NCI-H2196 (cell line): Measurements from ENCODE around the gene PGAP6.
"Not testable (repeated sequence)": the region's sequence is repeated elsewhere in the genome, so short reads cannot be mapped to it uniquely, and the experiment has no call there.

Experiments
- DNase-seq: peaks from one replicate; lab custom pipeline; 2025; ENCODE audit not compliant: unreplicated experiment; lab: John Stamatoyannopoulos, UW

Gene PGAP6, protein sequence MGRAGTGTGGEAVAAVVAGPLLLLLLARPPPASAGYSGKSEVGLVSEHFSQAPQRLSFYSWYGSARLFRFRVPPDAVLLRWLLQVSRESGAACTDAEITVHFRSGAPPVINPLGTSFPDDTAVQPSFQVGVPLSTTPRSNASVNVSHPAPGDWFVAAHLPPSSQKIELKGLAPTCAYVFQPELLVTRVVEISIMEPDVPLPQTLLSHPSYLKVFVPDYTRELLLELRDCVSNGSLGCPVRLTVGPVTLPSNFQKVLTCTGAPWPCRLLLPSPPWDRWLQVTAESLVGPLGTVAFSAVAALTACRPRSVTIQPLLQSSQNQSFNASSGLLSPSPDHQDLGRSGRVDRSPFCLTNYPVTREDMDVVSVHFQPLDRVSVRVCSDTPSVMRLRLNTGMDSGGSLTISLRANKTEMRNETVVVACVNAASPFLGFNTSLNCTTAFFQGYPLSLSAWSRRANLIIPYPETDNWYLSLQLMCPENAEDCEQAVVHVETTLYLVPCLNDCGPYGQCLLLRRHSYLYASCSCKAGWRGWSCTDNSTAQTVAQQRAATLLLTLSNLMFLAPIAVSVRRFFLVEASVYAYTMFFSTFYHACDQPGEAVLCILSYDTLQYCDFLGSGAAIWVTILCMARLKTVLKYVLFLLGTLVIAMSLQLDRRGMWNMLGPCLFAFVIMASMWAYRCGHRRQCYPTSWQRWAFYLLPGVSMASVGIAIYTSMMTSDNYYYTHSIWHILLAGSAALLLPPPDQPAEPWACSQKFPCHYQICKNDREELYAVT

DNA sequence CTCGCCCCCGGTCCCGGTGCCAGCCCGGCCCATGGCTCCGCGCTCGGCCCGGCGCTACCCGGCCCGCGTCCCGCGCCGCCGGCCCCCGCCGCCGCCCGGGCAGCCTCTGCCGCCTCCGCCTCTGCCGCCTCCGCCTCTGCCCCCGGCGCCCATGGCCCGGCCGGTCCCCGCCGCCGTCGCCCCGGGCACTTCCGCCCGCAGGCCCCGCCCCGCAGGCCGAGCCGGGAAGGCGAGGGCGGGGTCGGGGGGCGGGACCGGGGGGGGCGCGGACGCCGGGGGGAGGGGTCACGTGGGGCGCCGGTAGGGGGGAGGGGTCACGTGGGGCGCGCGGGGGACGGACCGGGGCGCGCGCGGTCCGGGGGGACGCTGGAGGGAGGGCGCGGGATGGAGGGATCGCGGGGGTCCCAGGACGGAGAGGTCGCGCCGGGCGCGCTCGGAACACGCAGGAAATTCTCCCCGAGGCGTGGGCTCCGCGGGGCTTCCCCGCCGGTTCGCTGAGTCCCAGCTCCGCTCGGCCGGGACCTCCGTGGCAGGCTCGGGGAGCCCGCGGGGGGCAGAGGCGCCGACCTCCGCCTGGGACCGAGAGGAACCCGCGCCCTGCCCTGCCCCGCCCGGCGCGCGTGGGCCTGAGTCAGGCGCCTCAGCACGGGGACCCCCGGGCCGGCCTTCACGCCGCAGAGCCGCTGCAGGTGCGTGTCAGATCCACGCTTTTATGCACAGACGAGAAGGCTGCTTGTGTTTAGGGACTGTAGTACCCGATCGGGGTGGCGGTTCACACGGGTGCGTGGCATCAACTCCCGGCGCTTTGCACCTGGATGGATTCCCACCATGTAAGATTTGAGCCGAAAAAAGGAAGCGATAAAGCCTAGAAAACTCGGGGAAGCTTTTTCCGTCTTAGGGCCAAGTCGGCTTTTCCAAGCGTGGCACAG lies at the start of gene PGAP6:
Gene PGAP6 (minus strand): TSS at position 190 of the 929 bp plus-strand sequence. CDS start 157 bp downstream, at position 33.
- DNase-seq = peak; percentile 73

DNA sequence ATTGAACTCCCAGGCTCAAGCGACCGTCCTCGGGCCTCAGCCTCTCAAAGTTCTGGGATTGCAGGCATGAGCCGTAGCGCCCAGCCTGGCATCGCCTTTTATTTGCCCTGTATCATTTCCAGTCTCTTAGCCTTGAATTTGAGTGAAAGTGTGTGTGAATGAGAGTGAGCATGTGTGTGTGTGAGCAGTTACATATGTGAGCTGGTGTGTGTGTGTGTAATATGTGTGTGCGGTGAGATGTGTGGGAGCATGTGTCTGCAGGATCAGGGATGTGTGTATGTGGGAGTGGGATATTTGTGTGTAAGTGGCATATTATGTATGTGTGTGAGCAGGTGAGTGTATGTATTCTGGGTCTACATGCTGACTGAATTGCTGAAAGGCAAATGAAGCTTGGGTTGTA lies 49.1 kb upstream of the PGAP6 start:
- no peak for DNase-seq

DNA sequence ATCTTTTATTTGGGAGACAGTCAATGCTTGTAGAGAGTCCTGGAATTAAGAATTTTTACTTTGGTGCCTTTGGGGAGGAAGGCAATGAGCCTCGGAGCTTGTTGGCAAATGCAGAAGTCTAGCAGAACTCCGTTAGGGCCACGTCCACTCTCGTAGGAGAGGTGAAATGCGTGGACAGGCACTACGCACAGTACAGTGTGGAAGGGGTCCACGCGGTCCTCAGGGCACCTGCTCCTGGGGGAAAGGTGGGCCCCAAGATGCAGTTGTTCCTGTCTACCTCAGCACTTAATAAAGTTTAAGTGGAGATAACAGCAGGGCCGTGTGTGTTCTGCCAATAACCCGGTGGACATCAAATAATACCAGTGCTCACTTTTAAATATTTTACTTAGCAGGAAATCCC lies 45.5 kb upstream of the PGAP6 start:
- no peak for DNase-seq

DNA sequence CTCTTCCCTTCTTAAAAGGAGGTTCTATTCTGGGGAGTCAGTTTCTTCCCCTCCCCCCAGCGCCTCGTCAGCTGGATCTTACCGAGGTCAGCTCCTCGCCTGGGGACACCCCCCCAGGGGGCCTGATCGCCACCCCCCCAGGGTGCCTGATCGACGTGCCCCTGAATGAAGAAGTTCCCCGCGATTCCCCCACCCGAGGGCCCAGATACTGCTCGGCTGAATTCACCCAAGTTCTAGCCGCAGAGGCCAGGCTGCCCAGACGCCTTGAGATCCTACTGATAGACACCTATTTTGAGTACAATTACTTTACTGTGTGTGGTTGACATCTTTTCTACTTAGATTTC lies 45.1 kb upstream of the PGAP6 start:
- DNase-seq = no peak

DNA sequence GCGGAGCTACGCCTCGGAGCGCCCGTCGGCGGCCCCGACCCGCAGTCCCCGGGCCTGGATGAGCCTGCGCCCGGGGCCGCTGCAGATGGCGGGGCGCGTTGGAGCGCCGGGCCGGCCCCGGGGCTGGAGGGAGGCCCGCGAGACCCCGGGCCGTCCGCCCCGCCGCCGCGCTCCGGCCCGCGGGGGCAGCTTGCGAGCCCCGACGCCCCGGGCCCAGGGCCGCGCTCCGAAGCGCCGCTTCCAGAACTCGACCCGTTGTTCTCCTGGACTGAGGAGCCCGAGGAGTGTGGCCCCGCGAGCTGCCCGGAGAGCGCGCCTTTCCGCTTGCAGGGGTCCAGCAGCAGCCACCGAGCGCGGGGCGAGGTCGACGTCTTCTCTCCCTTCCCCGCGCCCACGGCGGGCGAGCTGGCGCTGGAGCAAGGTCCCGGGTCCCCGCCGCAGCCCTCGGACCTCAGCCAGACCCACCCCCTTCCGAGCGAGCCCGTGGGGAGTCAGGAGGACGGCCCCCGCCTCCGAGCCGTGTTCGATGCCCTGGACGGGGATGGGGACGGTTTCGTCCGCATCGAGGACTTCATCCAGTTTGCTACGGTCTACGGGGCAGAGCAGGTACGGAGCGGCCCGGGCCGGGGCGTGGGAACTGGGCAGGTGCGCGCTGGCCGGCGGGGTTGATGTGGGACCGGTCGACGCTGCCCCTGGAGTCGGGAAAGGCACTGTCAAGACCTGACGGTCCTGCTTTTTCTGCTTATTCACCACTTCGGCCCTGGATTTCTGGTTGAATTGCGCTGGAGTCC lies 44.5 kb upstream of the PGAP6 start:
- no peak for DNase-seq

DNA sequence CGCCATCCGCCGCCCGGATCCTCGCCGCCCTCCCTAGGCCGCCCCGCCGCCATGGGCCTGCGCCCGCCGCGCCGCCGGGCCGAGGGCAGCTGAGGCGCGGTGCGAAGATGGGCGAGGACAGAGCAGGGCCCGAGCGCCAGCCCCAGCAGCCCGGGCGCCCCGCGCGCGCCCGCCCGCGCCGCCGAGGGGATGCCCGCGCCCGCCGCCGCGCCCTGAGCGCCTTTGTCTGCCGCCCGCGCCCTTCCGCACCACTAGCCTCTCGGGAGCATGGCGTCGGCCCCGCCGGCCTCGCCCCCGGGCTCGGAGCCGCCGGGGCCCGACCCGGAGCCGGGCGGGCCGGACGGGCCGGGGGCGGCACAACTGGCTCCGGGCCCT lies 43.9 kb upstream of the PGAP6 start:
- no peak for DNase-seq

DNA sequence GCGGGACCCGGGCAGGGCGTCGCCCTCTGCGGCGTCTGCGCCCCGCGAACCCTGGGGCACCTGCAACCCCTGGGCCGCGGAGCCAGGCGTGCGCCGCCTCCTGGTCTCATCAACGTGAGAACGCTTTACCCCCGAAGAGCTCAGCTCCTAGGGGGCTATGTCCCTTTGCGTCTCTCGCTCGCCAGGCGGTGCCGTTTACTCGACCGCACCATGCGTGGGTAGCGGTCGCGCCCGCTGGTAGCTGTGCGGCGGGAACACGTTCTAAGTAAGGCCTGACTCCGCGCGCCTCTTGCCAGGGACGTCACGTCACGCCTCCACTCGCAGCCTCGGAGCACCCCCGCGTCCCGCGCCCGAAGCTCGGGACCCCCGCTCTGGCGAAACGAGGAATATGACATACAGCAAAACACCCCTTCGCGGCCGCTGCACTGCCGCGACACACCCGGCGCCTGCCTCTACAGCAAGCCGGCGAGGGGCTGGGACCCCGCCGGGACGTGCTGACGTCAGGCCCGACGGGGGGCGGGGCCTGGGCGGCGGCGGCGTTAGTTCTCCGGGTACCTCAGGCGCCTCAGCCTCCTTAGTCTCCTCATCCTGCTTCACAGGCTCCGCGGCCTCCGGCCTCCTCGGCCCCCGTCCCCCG lies 43.4 kb upstream of the PGAP6 start, which contains the start of gene RAB11FIP3:
Gene RAB11FIP3 (plus strand): TSS at position 568 of the 637 bp plus-strand sequence. CDS start 358 bp downstream, outside the sequence.
- peak; percentile 73 for DNase-seq

DNA sequence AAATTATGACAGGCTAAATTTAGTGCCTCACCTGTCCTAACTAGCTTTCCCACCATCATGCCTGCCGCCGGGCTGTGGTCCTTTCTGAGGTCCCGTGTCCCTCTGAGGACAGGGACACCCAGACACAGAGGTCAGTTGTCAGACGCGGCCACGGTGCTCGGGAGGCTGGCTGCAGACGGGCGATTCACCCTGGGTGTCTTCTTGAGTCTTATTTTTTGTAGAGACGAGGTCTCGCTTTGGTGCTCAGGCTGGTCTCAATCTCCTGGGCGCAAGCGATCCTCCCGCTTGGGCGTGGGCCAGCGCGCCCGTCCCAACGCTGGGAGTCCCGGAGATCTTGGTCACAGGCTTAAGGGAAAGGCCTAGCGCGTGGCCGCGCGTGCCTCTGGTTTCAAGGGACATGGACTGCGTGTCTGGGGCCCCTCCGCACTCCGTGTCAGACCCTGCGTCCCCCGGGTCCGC lies 42.9 kb upstream of the PGAP6 start:
- no peak for DNase-seq

DNA sequence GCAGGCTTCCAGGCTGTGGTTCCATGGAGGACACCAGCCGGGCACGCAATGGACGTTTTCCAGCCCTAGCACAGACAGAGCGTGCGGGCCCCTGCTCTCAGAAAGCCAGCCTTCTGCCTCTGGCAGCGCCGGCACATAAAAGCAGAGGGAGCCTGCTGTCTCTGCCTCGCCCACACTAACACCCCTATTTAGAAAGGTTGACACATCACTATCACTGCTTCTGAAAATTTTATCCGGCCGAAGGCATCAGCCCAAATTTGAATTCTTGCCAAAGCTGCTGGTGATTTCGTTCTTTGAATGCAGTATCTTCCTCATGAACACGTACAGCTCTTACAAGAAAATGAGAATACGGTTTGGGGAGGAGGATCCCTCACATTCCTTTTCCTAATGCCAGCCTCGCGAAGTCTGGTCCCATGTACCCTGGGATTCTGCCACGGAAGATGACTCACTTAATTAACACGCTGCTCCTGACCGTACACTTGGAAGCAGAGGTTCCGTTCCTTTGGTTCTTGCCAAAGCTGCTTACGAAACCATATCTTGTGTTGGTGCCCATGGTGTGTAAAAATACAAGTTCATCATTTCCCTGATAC lies 42.4 kb upstream of the PGAP6 start:
- DNase-seq = no peak

DNA sequence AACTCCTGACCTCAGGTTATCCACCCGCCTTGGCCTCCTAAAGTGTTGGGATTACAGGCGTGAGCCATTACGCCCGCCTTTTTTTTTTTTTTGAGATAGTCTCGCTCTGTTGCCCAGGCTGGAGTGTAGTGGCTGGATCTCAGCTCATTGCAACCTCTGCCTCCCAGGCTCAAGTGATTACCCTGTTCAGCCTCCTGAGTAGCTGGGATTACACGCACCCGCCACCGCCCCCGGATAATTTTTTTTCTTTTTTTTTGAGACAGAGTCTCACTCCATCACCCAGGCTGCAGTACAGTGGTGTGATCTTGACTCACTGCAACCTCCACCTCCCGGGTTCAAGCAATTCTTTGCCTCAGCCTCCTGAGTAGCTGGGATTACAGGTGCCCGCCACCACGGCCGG lies 40.4 kb upstream of the PGAP6 start:
- DNase-seq = not testable (repeated sequence)

DNA sequence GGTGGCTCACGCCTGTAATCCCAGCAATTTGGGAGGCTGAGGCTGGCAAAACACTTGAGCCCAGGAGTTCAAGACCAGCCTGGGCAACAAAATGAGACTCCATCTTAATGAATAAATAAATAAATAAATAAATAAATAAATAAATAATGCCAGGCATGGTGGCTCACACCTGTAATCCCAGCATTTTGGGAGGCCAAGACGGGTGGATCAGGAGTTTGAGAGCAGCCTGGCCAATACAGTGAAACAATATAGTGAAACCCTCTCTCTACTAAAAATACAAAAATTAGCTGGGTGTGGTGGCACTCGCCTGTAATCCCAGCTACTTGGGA lies 33.4 kb upstream of the PGAP6 start:
- DNase-seq = not testable (repeated sequence)

DNA sequence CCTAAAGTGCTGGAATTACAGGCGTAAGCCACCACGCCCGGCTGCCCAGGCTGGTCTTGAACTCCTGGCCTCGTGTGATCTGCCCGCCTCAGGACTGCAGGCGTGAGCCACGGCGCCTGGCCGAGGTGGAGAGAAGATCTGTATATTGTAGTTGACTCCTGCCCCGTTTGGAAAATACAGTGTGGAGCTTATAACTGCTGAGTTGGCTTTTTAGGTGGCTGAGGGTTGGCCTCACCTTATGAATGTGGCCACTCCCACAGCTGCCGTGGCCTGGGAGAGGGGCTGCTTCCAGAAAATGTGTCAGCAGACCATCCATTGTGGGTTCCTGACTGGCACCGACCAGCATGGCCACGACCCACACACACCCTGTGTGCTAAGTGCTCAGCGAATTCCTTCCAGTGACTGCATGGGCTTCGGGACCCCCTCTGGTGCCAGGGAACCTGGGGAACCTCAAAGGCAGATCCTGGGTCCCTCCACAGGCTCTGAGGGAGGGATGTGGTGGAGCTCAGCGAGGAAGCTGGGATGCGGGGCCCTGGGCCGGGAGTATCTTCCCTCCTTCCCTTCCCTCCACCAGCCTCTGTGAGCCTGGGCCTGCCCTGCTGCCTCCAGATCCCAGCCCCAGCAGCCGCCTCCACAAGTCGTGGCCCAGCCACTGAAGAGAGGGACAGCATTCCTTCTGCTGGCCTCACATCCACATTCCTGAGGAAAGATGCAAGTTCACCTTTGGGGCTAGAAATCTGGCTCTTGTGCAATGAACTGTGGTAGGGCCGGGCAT lies 32.8 kb upstream of the PGAP6 start:
- DNase-seq = no peak

DNA sequence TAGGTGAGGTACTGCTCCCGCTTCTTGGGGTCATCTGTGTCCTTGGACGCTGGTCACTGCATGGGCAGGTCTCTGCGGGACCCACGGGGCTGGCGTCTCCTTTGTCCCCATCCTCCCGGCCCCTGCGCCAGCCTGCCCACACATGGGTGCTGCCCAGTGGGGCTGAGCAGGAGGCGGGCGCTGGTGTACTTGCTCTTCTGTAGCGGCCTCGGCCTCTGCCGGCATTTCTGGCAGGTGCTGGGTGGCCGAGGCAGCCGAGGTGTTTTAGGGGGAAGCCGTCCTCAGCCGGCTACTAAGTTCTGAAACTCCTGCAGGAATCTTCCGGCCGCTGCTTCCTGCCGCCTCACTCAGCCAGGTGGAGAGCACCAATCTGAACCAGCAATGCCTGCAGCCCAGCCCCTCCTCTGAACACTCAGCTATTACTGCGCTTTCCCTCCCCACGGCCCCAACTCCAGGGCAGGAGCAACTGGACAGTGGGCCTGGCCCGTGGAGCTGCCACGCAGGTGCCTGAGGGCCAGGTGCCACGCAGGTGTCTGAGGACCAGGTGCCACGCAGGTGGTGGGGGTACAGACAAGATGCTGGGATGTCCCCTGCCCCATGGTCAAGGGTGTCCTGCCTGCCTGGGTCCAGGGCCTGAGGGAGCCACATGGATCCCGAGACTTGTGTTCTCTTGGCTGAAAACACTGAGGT lies 29.9 kb upstream of the PGAP6 start:
- no peak for DNase-seq

DNA sequence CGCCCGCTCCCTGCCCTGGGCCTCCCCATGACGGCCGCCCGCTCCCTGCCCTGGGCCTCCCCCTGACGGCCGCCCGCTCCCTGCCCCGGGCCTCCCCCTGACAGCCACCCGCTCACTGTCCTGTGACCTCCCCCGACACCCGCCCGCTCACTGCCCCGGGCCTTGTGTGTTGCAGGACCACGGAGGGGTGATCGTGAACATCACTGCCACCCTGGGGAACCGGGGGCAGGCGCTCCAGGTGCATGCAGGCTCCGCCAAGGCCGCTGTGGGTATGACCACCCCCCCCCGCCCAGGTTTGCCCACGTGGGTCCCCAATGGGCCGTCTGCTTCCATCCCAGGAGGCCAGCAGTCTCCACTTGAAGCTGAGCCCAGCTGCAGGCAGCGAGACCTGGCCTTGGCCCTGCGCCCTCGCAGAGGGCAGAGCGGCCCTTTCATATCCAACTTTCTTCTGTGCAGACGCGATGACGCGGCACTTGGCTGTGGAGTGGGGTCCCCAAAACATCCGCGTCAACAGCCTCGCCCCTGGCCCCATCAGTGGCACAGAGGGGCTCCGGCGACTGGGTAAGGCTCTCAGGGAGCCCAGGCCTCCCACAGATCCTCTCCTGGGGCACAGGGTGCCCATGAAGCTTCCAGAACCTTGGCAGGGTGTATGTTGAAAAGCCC lies 28.9 kb upstream of the PGAP6 start:
- DNase-seq = no peak

DNA sequence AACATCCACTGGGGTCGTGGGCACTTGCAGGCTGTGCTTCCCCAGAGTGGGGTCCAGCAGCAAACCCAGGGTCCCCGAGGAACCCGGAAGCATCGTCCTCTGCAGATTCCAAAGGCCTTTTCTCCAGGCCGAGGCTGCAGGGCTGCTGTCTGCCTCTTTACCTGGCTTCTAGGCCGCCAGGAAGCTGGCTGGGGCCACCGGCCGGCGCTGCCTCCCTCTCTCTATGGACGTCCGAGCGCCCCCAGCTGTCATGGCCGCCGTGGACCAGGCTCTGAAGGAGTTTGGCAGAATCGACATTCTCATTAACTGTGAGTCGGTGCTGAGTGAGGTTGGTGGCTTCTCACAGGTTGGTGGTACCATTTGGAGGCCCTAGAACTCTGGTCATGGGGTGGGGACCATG lies 25.5 kb upstream of the PGAP6 start:
- DNase-seq = no peak

DNA sequence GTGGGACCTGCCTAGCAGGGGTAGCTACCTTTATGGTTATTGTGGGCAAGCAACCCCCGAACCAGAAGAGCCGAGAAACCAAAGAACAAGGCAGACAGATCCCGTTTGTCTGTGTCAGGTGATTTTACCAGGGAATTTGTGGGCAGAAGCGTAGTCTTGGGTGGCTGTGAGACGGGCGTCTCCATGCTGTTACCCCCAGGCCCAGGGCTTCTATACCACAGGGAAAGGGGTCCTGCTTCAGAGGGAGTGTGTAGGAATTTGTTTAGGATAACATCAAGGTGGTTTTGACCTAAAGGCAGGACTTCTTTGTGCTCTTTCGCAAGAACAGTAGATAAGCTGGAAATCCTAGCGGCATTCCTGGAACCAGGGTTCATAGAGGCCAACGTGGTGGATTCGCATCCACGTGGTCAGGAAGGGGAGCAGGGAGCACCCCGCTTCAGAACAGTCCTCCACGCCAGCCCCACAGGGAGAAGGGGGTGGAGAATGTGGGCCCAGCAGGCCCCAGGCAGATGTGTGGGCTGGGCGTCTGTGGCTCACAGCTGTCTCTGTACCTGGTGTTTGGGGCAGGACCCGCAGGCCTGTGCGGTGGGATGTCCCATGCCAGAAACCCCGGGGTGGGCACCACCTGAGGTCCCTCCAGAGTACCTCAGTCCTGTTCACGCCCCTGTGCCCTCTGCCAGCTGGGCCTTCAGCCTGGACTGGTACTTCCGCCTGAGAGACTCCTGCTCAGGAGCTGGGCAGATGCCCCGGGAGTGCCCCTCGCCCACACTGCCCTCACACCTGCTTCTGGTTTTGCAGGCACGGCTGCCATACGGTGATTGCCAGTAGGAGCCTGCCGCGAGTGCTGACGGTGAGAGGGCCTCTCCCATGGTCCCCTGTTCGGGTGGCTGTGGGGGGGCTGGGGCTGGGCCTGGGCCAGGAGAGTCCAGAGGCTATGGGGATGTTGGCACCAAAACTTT lies 24.0 kb upstream of the PGAP6 start:
- DNase-seq = no peak
